GM12878 (cell line): ENCODE data around the gene HYOU1. TPM values are rescaled to one million over a fixed set of nuclear protein-coding genes. Genes with fewer than 3 reads are reported as not detected.

ENCODE experiments used
- ATAC-seq: fragments of 200-7000 bp; cut with Tn5 transposase; 3 replicates; pipeline ENCODE4 v1.9.1; 2020; ENCODE audit warnings: mild to moderate bottlenecking, moderate library complexity
- BruUV-seq: library from RNA; stranded (reverse); fragments of 400-500 nt; replicated peaks from 2 replicates; lab custom pipeline; 2021; lab: Mats Ljungman, UMichigan
- CTCF ChIA-PET: fragments of 300-600 bp; sonication (Branson Sonifier 250); formaldehyde crosslinking; extraction: SDS; loops from one replicate; lab custom pipeline; 2021; ENCODE audit warnings: inconsistent platforms; lab: Yijun Ruan, JAX
- POLR2A ChIA-PET: fragments of 350-600 bp; formaldehyde crosslinking; extraction: SDS; loops from one replicate; lab custom pipeline; 2021; ENCODE audit warnings: inconsistent platforms; lab: Charles Lee
- RAD21 ChIA-PET: fragments of 300-600 bp; sonication (Branson Sonifier 250); formaldehyde crosslinking; loops from one replicate; lab custom pipeline; 2023; ENCODE audit warnings: antibody characterized with exemption; ENCODE audit not compliant: unreplicated experiment; lab: Charles Lee
- SMC1A ChIA-PET: fragments of 300-600 bp; sonication (Branson Sonifier 250); formaldehyde crosslinking; loops from one replicate; lab custom pipeline; 2023; ENCODE audit not compliant: unreplicated experiment, uncharacterized antibody; lab: Charles Lee
- DNase-seq: peaks from one replicate; pipeline ENCODE4 v3.0.0-alpha.2; 2011; ENCODE audit warnings: low read depth, low spot score
- FAIRE-seq: peaks from 3 replicates; lab custom pipeline; 2011; peaks lifted over from hg19 to GRCh38; lab: Jason Lieb, UNC
- H2AFZ ChIP-seq: 2 replicates; pipeline ENCODE4 v1.6.0; 2011; ENCODE audit warnings: low read depth, low read length, control low read depth; ENCODE audit not compliant: control insufficient read depth
- H3K27ac ChIP-seq: 2 replicates; pipeline ENCODE4 v1.5.1; 2011; ENCODE audit warnings: control low read depth; ENCODE audit not compliant: control insufficient read depth, insufficient read depth
- H3K27me3 ChIP-seq, 2 experiments: replicated peaks in 1 of 2; 2 replicates each; pipeline versions ENCODE4 v1.6.0 to v1.6.1; 2011; ENCODE audit warnings: low read length in 1 of 2; ENCODE audit not compliant: control insufficient read depth in 2 of 2, insufficient read depth in 2 of 2
- H3K36me3 ChIP-seq, 2 experiments: 2 replicates each; pipeline ENCODE4 v1.5.1; 2011; ENCODE audit warnings: low read length in 1 of 2; ENCODE audit not compliant: control insufficient read depth in 2 of 2, insufficient read depth in 2 of 2
- H3K4me1 ChIP-seq: 2 replicates; pipeline ENCODE4 v1.6.1; 2011; ENCODE audit warnings: mild to moderate bottlenecking, low read length, moderate library complexity, mixed read lengths; ENCODE audit not compliant: control insufficient read depth, insufficient read depth
- H3K4me2 ChIP-seq: 2 replicates; pipeline ENCODE4 v1.6.0; 2011; ENCODE audit warnings: control low read depth; ENCODE audit not compliant: control insufficient read depth, insufficient read depth
- H3K4me3 ChIP-seq: fragments of 200-600 bp; sonication (generic); 2 replicates; pipeline ENCODE4 v1.5.1; 2016
- H3K79me2 ChIP-seq: 2 replicates; pipeline ENCODE4 v1.6.0; 2011; ENCODE audit warnings: low read length; ENCODE audit not compliant: control insufficient read depth, insufficient read depth
- H3K9ac ChIP-seq: 2 replicates; pipeline ENCODE4 v1.8.0; 2011; ENCODE audit warnings: low read length, control low read depth, mixed read lengths; ENCODE audit not compliant: control insufficient read depth, insufficient read depth
- H3K9me3 ChIP-seq: replicated peaks from 3 replicates; pipeline ENCODE4 v1.5.1; 2011; ENCODE audit warnings: mild to moderate bottlenecking, low read length; ENCODE audit not compliant: control insufficient read depth, insufficient read depth
- H4K20me1 ChIP-seq: 2 replicates; pipeline ENCODE4 v1.6.0; 2011; ENCODE audit not compliant: control insufficient read depth, insufficient read depth
- ATF3 ChIP-seq: IDR thresholded peaks from 2 replicates; pipeline ENCODE4 v1.6.1; 2011; ENCODE audit warnings: low read depth, mild to moderate bottlenecking, low read length, moderate library complexity, borderline replicate concordance; ENCODE audit errors: extremely low read depth
- ATF7 ChIP-seq: fragments of 450-650 bp; IDR thresholded peaks from 2 replicates; pipeline ENCODE4 v1.6.1; 2016; ENCODE audit warnings: low read depth, mild to moderate bottlenecking
- DPF2 ChIP-seq: fragments of 450-650 bp; IDR thresholded peaks from 2 replicates; pipeline ENCODE4 v1.6.1; 2017; ENCODE audit warnings: mild to moderate bottlenecking
- EGR1 ChIP-seq, 2 experiments: IDR thresholded peaks; 1 replicate in 1 of 2; 2 replicates in 1 of 2; pipeline ENCODE4 v1.6.1; 2011 to 2012; ENCODE audit warnings: low read depth in 2 of 2, low read length in 2 of 2, borderline replicate concordance in 1 of 2, mild to moderate bottlenecking in 1 of 2, moderate library complexity in 1 of 2
- EP300 ChIP-seq, 2 experiments: fragments of 150-350 bp in 1 of 2; IDR thresholded peaks; 2 replicates each; pipeline ENCODE4 v1.6.1; 2011 to 2012; ENCODE audit warnings: low read depth in 2 of 2, low read length in 2 of 2, borderline replicate concordance in 1 of 2, improper control_type of control experiment in 1 of 2, inconsistent platforms in 1 of 2; ENCODE audit not compliant: control insufficient read depth in 1 of 2
- HDAC2 ChIP-seq: fragments of 200-600 bp; sonication (generic); IDR thresholded peaks from 2 replicates; pipeline ENCODE4 v1.6.1; 2017
- MYB ChIP-seq: fragments of 150-350 bp; IDR thresholded peaks from 2 replicates; pipeline ENCODE4 v1.6.1; 2014; ENCODE audit warnings: mild to moderate bottlenecking, low read depth, low read length, borderline replicate concordance
- NBN ChIP-seq: fragments of 450-650 bp; IDR thresholded peaks from 2 replicates; pipeline ENCODE4 v1.6.1; 2016
- NR2F1 ChIP-seq: fragments of 450-650 bp; conservative IDR thresholded peaks from 2 replicates; pipeline ENCODE4 v1.6.1; 2017; ENCODE audit warnings: mild to moderate bottlenecking
- NRF1 ChIP-seq: conservative IDR thresholded peaks from 2 replicates; pipeline ENCODE4 v1.6.1; 2011; ENCODE audit warnings: mild to moderate bottlenecking, low read depth, low read length, improper control_type of control experiment
- POLR2A ChIP-seq: IDR thresholded peaks from 2 replicates; pipeline ENCODE4 v1.6.1; 2011; ENCODE audit warnings: low read depth, mild to moderate bottlenecking, low read length
- RELB ChIP-seq: fragments of 450-650 bp; IDR thresholded peaks from 2 replicates; pipeline ENCODE4 v1.6.1; 2017; ENCODE audit warnings: low read depth, mild to moderate bottlenecking, moderate library complexity
- SUPT20H ChIP-seq: IDR thresholded peaks from 2 replicates; pipeline ENCODE4 v1.6.1; 2011; ENCODE audit warnings: low read depth, mild to moderate bottlenecking, low read length, moderate library complexity, borderline replicate concordance; ENCODE audit not compliant: control insufficient read depth
- USF1 ChIP-seq: IDR thresholded peaks from 2 replicates; pipeline ENCODE4 v1.6.1; 2011; ENCODE audit warnings: borderline replicate concordance, low read depth, mild to moderate bottlenecking, moderate library complexity, mixed read lengths, low read length; ENCODE audit not compliant: insufficient read depth; ENCODE audit errors: extremely low read length
- USF2 ChIP-seq: IDR thresholded peaks from 2 replicates; pipeline ENCODE4 v1.6.1; 2011; ENCODE audit warnings: low read depth, low read length, improper control_type of control experiment, borderline replicate concordance
- YBX1 ChIP-seq: fragments of 450-650 bp; IDR thresholded peaks from 2 replicates; pipeline ENCODE4 v1.6.1; 2016; ENCODE audit warnings: antibody characterized with exemption
- ZNF217 ChIP-seq: fragments of 450-650 bp; IDR thresholded peaks from 2 replicates; pipeline ENCODE4 v1.6.1; 2017; ENCODE audit warnings: antibody characterized with exemption, mild to moderate bottlenecking
- ZNF384 ChIP-seq: IDR thresholded peaks from 2 replicates; pipeline ENCODE4 v1.6.1; 2012; ENCODE audit warnings: low read depth, mild to moderate bottlenecking, low read length, improper control_type of control experiment, borderline replicate concordance
- WGBS: methylation state at CpG from one replicate; pipeline ENCODE4 v1.1.6; 2016; ENCODE audit warnings: low lambda C conversion rate; ENCODE audit not compliant: insufficient replicate concordance, insufficient coverage; ENCODE audit errors: missing lambda C conversion rate; 5-methylcytosine and 5-hydroxymethylcytosine counted together
- in situ Hi-C: fragments of 300-500 bp; cut with MboI; formaldehyde crosslinking; loops from 9 replicates; pipeline ENCODE4 v1.14.3; 2018; ENCODE audit warnings: mixed read lengths
- intact Hi-C: fragments of 100-400 bp; cut with micrococcal nuclease; formaldehyde crosslinking; loops from one replicate; pipeline ENCODE4 v1.14.2; 2022; ENCODE audit not compliant: unreplicated experiment
- polyA plus RNA-seq, 11 experiments: library from polyadenylated mRNA; depleted of rRNA in 4 of 11; unstranded in 6 of 11; stranded (reverse) in 5 of 11; fragments of >200 nt; fragmentation: Nextera tagmentation in 4 of 11; fragmentation: Illumina TruSeq in 1 of 11; extraction: Ambion mirVana in 4 of 11; extraction: Trizol in 1 of 11; gene quantifications; 1 replicate in 1 of 11; 2 replicates in 10 of 11; pipeline versions ENCODE4 v1.2.1 to v1.2.3, GENCODE V29; 2011 to 2016; ENCODE audit warnings: inconsistent platforms in 2 of 11, missing spikeins in 2 of 11, low read depth in 1 of 11
- total RNA-seq, 4 experiments: library from RNA; depleted of rRNA in 3 of 4; stranded (reverse); fragments of >200 nt in 3 of 4; fragmentation: Illumina TruSeq in 1 of 4; extraction: Trizol in 1 of 4; gene quantifications; 2 replicates each; pipeline versions ENCODE4 v1.2.1 to v1.2.3, GENCODE V29; 2013 to 2021

Gene HYOU1
- total and polyA plus RNA-seq, 10 of the 15 experiments (the other 5 are each of a cell fraction or from before 2014, with no cell fraction given) = 15.4 to 157 (median 109) TPM

GRCh38 chr11:119030329-119031047 lies 26.5 kb downstream of the HYOU1 start, which contains the start of gene SLC37A4:
TSS of gene SLC37A4 (minus strand) at chr11:119030877.
- WGBS = under 1% methylated on average over 56 of the region's 67 CpGs
- ChIA-PET SMC1A (interaction anchor here (1.0 to 4.9 kb wide), 2 partner anchors 13 to 21 kb away, joined by 5 to 40 read pairs; partner anchors contain the start of genes RPS25 and TRAPPC4), RAD21 (interaction anchor here (1.0 to 1.7 kb wide), 5 partner anchors 15 to 67 kb away, joined by 3 to 6 read pairs (median 3); partner anchors contain the start of gene VPS11), POLR2A (interaction anchor here (0.8 to 3.0 kb wide), 10 partner anchors 10 to 76 kb away, joined by 3 to 14 read pairs (median 4); partner anchors contain the start of genes C2CD2L, HMBS, HYOU1 and VPS11), CTCF (interaction anchor here (1.0 to 2.0 kb wide), 8 partner anchors 11 to 290 kb away, joined by 3 to 16 read pairs (median 5); partner anchors contain the start of genes CENATAC, HYOU1 and TRAPPC4)
- FAIRE-seq (peak; percentile 99), DNase-seq (peak; percentile 94), ATAC-seq (peak; percentile 88)
- H3K4me2 ChIP-seq = peak within 1 kb of the TSS; percentile 85
- no peaks in the 10 kb centered on the region for H3K27me3 ChIP-seq
- H3K36me3 ChIP-seq = peaks cover 1 to 4% of the 10 kb centered on the region in 2 experiments; a peak in 3 of 4 replicates
- in situ Hi-C loops (no loop called here), intact Hi-C loops (no loop called here)
- H3K27ac ChIP-seq = peak within 1 kb of the TSS; percentile 80
- H4K20me1 ChIP-seq = no peaks in the 10 kb centered on the region
- H3K9me3 ChIP-seq = no peaks in the 10 kb centered on the region
- peaks cover 13% of the 10 kb centered on the region for H3K79me2 ChIP-seq
- peak within 1 kb of the TSS; percentile 78 for H3K4me3 ChIP-seq
- peaks cover 14% of the 10 kb centered on the region for H3K4me1 ChIP-seq
- H2AFZ ChIP-seq = peak within 1 kb of the TSS; percentile 95
- peak within 1 kb of the TSS; percentile 74 for H3K9ac ChIP-seq
- BruUV-seq = no TSS peak
- TF ChIP-seq NRF1 = peak; percentile 92
- 0 out of 2 replicates have a peak, but pooled peaks have one; percentile 54 for TF ChIP-seq DPF2
- no peak for TF ChIP-seq ZNF384
- TF ChIP-seq NR2F1 = 0 out of 2 replicates have a peak, but pooled peaks have one; percentile 11
- peak in 1 of 2 experiments; percentile 94; a peak in 2 of 3 replicates for TF ChIP-seq EGR1 (IDR thresholded peaks at IDR 0.05; ENCODE audit: borderline replicate concordance in 1 of 2, low read depth in 2 of 2, low read length in 2 of 2)
- no peak for TF ChIP-seq YBX1
- no peak for TF ChIP-seq ATF7
- peak; percentile 37; the same call in 1 of the 2 replicates for TF ChIP-seq ATF3
- no peak for TF ChIP-seq NBN
- TF ChIP-seq SUPT20H = no peak
- peak; percentile 22; the same call in 1 of the 2 replicates for TF ChIP-seq USF2
- no peak for TF ChIP-seq EP300 (IDR thresholded peaks at IDR 0.05; ENCODE audit: borderline replicate concordance in 1 of 2, control insufficient read depth in 1 of 2, low read depth in 2 of 2, low read length in 2 of 2)
- peak; percentile 69 for TF ChIP-seq POLR2A
- TF ChIP-seq MYB = no peak
- no peak for TF ChIP-seq HDAC2
- peak; percentile 41 for TF ChIP-seq USF1
- 0 out of 2 replicates have a peak, but pooled peaks have one; percentile 13 for TF ChIP-seq RELB
- 0 out of 2 replicates have a peak, but pooled peaks have one; percentile 25 for TF ChIP-seq ZNF217
